Thoracic aorta (tissue), 2 donors: ENCODE data around the gene SCML2. TPM values are rescaled to one million over a fixed set of nuclear protein-coding genes. Genes with fewer than 3 reads are reported as not detected.
"Not testable (repeated sequence)": the region's sequence is repeated elsewhere in the genome, so short reads cannot be mapped to it uniquely, and the experiment has no call there.

Experiments
- ATAC-seq: fragments of 150-250 bp; one replicate; pipeline ENCODE4 v1.8.0; 2017; ENCODE audit warnings: low read depth; ENCODE audit not compliant: insufficient number of reproducible peaks, low FRiP score
- DNase-seq: peaks from one replicate; pipeline ENCODE4 v3.0.0-alpha.2; 2020; ENCODE audit warnings: low spot score
- H3K27ac ChIP-seq, 2 donors: fragments of 200-600 bp; sonication (generic); 1 replicate in 1 of 2; 2 replicates in 1 of 2; pipeline ENCODE4 v1.5.1; 2016; ENCODE audit warnings: mild to moderate bottlenecking in 2 of 2, moderate library complexity in 2 of 2
- H3K27me3 ChIP-seq: fragments of 200-600 bp; sonication (generic); replicated peaks from 2 replicates; pipeline ENCODE4 v1.6.0; 2016; ENCODE audit warnings: mild to moderate bottlenecking; ENCODE audit not compliant: insufficient read depth
- H3K36me3 ChIP-seq: fragments of 200-600 bp; sonication (generic); one replicate; pipeline ENCODE4 v1.5.1; 2016
- H3K4me1 ChIP-seq, 2 donors: fragments of 200-600 bp; sonication (generic); 1 replicate in 1 of 2; 2 replicates in 1 of 2; pipeline versions ENCODE4 v1.5.1 to v1.6.0; 2016; ENCODE audit warnings: low read depth in 2 of 2, mild to moderate bottlenecking in 1 of 2; ENCODE audit not compliant: control insufficient read depth in 1 of 2
- H3K4me3 ChIP-seq: fragments of 200-600 bp; sonication (generic); 2 replicates; pipeline ENCODE4 v1.5.1; 2016; ENCODE audit warnings: mild to moderate bottlenecking
- H3K9me3 ChIP-seq: fragments of 200-600 bp; sonication (generic); 2 replicates; pipeline ENCODE4 v1.5.1; 2016
- CTCF ChIP-seq: fragments of 200-600 bp; sonication (generic); IDR thresholded peaks from one replicate; pipeline ENCODE4 v1.5.1; 2019; ENCODE audit warnings: antibody characterized with exemption
- total RNA-seq, 2 donors: library from RNA; depleted of rRNA; stranded (reverse); fragments of >200 nt; gene quantifications; one replicate each; pipeline versions ENCODE4 v1.1.0 to v1.2.3, GENCODE V29; 2016

The SCML2 gene
- total RNA-seq, 2 donors from 2014 or later = 0.81 to 2.0 TPM

- H3K4me3 ChIP-seq = no peak overlapping the region
- H3K4me1 ChIP-seq = no peaks in the 10 kb centered on the region
- H3K36me3 ChIP-seq = no peaks in the 10 kb centered on the region
- no peak overlapping the region for H3K27ac ChIP-seq
- DNase-seq (no peak), ATAC-seq (no peak)
- no peak for TF ChIP-seq CTCF
- no peaks in the 10 kb centered on the region for H3K27me3 ChIP-seq
- no peaks in the 10 kb centered on the region for H3K9me3 ChIP-seq
Observed at GRCh38 chrX:18272222-18272621, 82.3 kb downstream of the SCML2 start.

DNA sequence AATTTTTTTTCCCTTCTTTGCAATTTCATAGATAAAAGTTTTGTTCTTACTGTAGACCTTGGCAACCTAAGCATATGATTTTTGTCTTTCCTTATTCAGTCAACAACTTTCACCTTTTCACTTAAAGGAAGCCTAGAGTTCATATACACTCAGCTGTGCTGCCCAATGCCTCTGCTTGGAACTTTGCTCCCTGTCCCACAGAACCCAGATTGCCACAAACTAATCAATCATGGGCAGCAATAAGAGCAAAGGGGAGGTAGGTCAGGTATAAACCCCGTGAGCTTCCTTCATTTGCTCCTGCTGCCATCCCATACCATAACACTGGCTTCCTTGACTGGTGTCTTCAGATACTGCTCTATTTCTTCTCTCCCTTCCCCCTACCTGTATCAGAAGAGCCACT is 82.8 kb downstream of the SCML2 start:
- ATAC-seq = no peak
- H3K27me3 ChIP-seq = no peaks in the 10 kb centered on the region
- DNase-seq = no peak
- no peak overlapping the region for H3K27ac ChIP-seq
- H3K36me3 ChIP-seq = no peaks in the 10 kb centered on the region
- TF ChIP-seq CTCF = no peak
- H3K9me3 ChIP-seq = no peaks in the 10 kb centered on the region
- no peak overlapping the region for H3K4me3 ChIP-seq
- H3K4me1 ChIP-seq = no peaks in the 10 kb centered on the region

DNA sequence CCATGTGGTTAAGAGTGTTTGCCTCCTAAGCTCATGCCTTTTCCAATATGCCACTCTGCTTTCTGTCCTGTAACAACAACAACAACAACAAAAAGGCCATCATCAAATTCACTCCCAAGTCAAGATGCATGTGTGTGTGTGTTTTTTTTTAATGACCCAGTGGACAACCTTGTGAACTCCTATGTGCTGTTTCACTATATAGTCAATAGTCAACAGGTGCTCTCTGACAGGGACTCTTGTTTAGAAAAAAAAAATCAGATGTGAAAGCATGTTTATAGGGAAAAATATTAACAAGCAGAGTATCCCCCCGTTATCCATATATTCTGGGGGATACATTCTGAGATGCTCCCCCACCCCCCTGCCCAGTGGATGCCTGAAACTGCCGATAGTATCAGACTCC is 83.2 kb downstream of the SCML2 start:
- H3K36me3 ChIP-seq = no peaks in the 10 kb centered on the region
- no peak overlapping the region for H3K27ac ChIP-seq
- no peak for DNase-seq
- no peaks in the 10 kb centered on the region for H3K9me3 ChIP-seq
- TF ChIP-seq CTCF = no peak
- no peak overlapping the region for H3K4me3 ChIP-seq
- no peak for ATAC-seq
- H3K4me1 ChIP-seq = no peaks in the 10 kb centered on the region
- no peaks in the 10 kb centered on the region for H3K27me3 ChIP-seq

- no peak for DNase-seq
- H3K4me1 ChIP-seq = no peaks in the 10 kb centered on the region
- no peaks in the 10 kb centered on the region for H3K27me3 ChIP-seq
- H3K9me3 ChIP-seq = no peaks in the 10 kb centered on the region
- no peak for ATAC-seq
- H3K4me3 ChIP-seq = no peak overlapping the region
- H3K27ac ChIP-seq = no peak overlapping the region
- no peaks in the 10 kb centered on the region for H3K36me3 ChIP-seq
- no peak for TF ChIP-seq CTCF
Observed at GRCh38 chrX:18255059-18255458, 99.4 kb downstream of the SCML2 start.

DNA sequence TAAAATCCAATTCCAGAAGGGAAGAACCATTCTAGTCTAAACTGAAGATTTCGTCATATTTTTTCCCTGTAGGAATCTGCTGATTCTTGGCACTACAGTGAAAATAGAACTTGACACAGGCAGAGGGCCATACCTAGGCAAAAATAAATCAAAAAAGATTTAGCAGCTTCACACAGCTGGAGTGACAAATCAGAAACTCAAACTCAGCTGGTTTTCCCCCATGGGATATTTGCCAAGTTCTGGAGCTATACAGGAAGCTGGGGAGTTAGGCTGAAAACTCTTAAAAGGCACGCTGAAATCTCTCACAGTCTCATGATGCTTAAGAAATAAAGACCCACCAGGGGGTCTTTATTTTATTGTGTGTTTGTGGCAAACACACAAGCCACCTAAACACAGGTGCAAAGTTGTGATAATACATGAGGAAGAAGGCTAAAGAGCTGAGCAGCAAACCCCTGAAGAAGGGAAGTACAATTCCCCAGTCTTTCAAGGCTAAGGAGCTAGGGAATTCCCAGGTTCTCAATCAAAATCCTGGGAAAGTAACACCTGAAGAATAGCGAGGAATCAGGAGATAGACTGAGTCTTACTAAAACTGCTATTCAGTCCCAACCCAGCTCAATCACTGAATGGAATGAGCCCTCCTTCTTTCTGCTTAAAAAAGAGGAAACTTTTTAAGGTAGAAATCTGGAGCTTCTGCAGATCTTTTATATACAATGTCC is 101.7 kb downstream of the SCML2 start:
- no peak for TF ChIP-seq CTCF
- Histone ChIP-seq H3K4me3 (no peak overlapping the region), H3K4me1 (no peaks in the 10 kb centered on the region), H3K27ac (no peak overlapping the region), H3K36me3 (no peaks in the 10 kb centered on the region), H3K27me3 (no peaks in the 10 kb centered on the region), H3K9me3 (no peaks in the 10 kb centered on the region)
- ATAC-seq = no peak
- no peak for DNase-seq

DNA sequence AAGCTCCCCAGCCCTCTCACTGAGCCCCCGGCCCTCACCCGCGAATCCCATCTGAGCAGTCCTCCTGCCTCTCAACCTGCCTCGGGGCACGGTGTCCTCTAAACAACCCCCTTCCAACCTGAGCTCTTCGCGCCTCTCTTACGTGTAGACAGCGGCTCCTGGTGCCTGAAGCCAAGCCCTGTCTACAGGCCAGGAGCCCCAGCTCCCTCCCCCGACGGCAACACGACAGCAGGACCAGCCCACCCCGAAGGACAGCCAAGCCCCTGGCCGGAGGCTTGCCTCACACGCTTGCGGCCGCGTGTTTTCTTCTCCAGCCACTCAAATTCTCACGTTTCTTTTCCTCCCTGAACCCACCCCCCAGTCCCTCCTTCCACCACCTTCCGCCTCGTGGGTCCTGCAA is 124.8 kb downstream of the SCML2 start:
- H3K9me3 ChIP-seq, H3K4me3 ChIP-seq, DNase-seq, H3K27ac ChIP-seq, H3K36me3 ChIP-seq, H3K27me3 ChIP-seq, H3K4me1 ChIP-seq, ATAC-seq: not testable (repeated sequence)
